GM23248 (cell line): Measurements from ENCODE around the gene ZDHHC5.

ENCODE experiments used
- EZH2 ChIP-seq: fragments of 200-600 bp; sonication (generic); IDR thresholded peaks from 2 replicates; pipeline ENCODE4 v1.6.1; 2018; ENCODE audit warnings: antibody characterized with exemption, mild to moderate bottlenecking; ENCODE audit not compliant: insufficient read depth, poor library complexity, severe bottlenecking
- EZH2phosphoT487 ChIP-seq: fragments of 200-600 bp; sonication (generic); IDR thresholded peaks from 2 replicates; pipeline ENCODE4 v1.6.1; 2018; ENCODE audit warnings: antibody characterized with exemption, moderate library complexity, mild to moderate bottlenecking, low read depth; ENCODE audit not compliant: insufficient read depth

GRCh38 chr11:57746920-57747319, 79.0 kb downstream of the ZDHHC5 start:
- no peak for TF ChIP-seq EZH2
- TF ChIP-seq EZH2phosphoT487, result no peak
